IPS-18c (cell line): Measurements from ENCODE around the gene NDUFV1.

Experiments used
- H3K4me3 ChIP-seq: 2 replicates; pipeline ENCODE4 v1.7.0; 2013; ENCODE audit warnings: low read depth, mild to moderate bottlenecking, low read length, moderate library complexity; ENCODE audit not compliant: insufficient read depth
- H3K9me3 ChIP-seq: one replicate; pipeline ENCODE4 v1.6.1; 2013; ENCODE audit warnings: mild to moderate bottlenecking, low read length, moderate library complexity; ENCODE audit not compliant: control insufficient read depth, insufficient read depth

The NDUFV1 gene

GRCh38 chr11:67641338-67642172, 34.8 kb downstream of the NDUFV1 start:
- Histone ChIP-seq H3K4me3 (no peak overlapping the region; the same call in 1 of the 2 replicates), H3K9me3 (peaks cover 2% of the 10 kb centered on the region)

GRCh38 chr11:67642173-67643120, 35.7 kb downstream of the NDUFV1 start:
- peaks cover 2% of the 10 kb centered on the region for H3K9me3 ChIP-seq
- no peak overlapping the region; the same call in 1 of the 2 replicates for H3K4me3 ChIP-seq

- Histone ChIP-seq H3K9me3 (peaks cover 2% of the 10 kb centered on the region), H3K4me3 (no peak overlapping the region)
These were observed 37.3 kb downstream of the NDUFV1 start for GRCh38 chr11:67644042-67644441.

GRCh38 chr11:67644472-67645418, 38.0 kb downstream of the NDUFV1 start:
- Histone ChIP-seq H3K4me3 (no peak overlapping the region), H3K9me3 (peaks cover 2% of the 10 kb centered on the region)

- Histone ChIP-seq H3K4me3 (no peak overlapping the region), H3K9me3 (peaks cover 2% of the 10 kb centered on the region)
These were observed 39.1 kb downstream of the NDUFV1 start for GRCh38 chr11:67645521-67646461.

GRCh38 chr11:67646535-67647336, 40.0 kb downstream of the NDUFV1 start:
- Histone ChIP-seq H3K9me3 (peaks cover 2% of the 10 kb centered on the region), H3K4me3 (no peak overlapping the region)

GRCh38 chr11:67647471-67647870, 40.7 kb downstream of the NDUFV1 start:
- no peak overlapping the region for H3K4me3 ChIP-seq
- H3K9me3 ChIP-seq, result peaks cover 2% of the 10 kb centered on the region

GRCh38 chr11:67648140-67648795, 41.5 kb downstream of the NDUFV1 start:
- Histone ChIP-seq H3K9me3 (peaks cover 2% of the 10 kb centered on the region), H3K4me3 (no peak overlapping the region)

- Histone ChIP-seq H3K4me3 (no peak overlapping the region), H3K9me3 (no peaks in the 10 kb centered on the region)
These were observed 42.3 kb downstream of the NDUFV1 start for GRCh38 chr11:67648796-67649613.

- Histone ChIP-seq H3K4me3 (no peak overlapping the region), H3K9me3 (no peaks in the 10 kb centered on the region)
These were observed 43.1 kb downstream of the NDUFV1 start for GRCh38 chr11:67649634-67650510.

- H3K9me3 ChIP-seq, result peaks cover 5% of the 10 kb centered on the region
- H3K4me3 ChIP-seq, result no peak overlapping the region
These were observed 45.4 kb downstream of the NDUFV1 start for GRCh38 chr11:67651976-67652781.

- Histone ChIP-seq H3K4me3 (no peak overlapping the region), H3K9me3 (peaks cover 5% of the 10 kb centered on the region)
These were observed 46.5 kb downstream of the NDUFV1 start for GRCh38 chr11:67652965-67653845.
